Trophoblast cell (in vitro differentiated cells and primary cell): ENCODE results near the gene TSHZ3.

Experiments used
- DNase-seq, 2 donors: peaks; one replicate each; pipeline ENCODE4 v3.0.0-alpha.2; 2016
- H2AFZ ChIP-seq: 2 replicates; pipeline ENCODE4 v1.6.1; 2013; ENCODE audit warnings: low read length, moderate library complexity, mild to moderate bottlenecking; ENCODE audit not compliant: insufficient read depth, poor library complexity
- H2AK5ac ChIP-seq: 2 replicates; pipeline ENCODE4 v1.6.1; 2013; ENCODE audit warnings: mild to moderate bottlenecking, low read length
- H2BK120ac ChIP-seq: 2 replicates; pipeline ENCODE4 v1.6.1; 2013; ENCODE audit warnings: low read length, mild to moderate bottlenecking, moderate library complexity; ENCODE audit not compliant: insufficient read depth, poor library complexity
- H2BK12ac ChIP-seq: 2 replicates; pipeline ENCODE4 v1.6.1; 2013; ENCODE audit warnings: mild to moderate bottlenecking, low read length, moderate library complexity
- H2BK5ac ChIP-seq: 2 replicates; pipeline ENCODE4 v1.6.1; 2013; ENCODE audit warnings: low read length, low read depth, moderate library complexity, mild to moderate bottlenecking; ENCODE audit not compliant: poor library complexity
- H3K14ac ChIP-seq: 2 replicates; pipeline ENCODE4 v1.6.1; 2013; ENCODE audit warnings: mild to moderate bottlenecking, low read length
- H3K18ac ChIP-seq: 2 replicates; pipeline ENCODE4 v1.6.1; 2013; ENCODE audit warnings: mild to moderate bottlenecking, low read length
- H3K23ac ChIP-seq: 2 replicates; pipeline ENCODE4 v1.6.1; 2013; ENCODE audit warnings: low read length
- H3K27ac ChIP-seq: 2 replicates; pipeline ENCODE4 v1.5.1; 2013; ENCODE audit warnings: low read depth, mild to moderate bottlenecking, inconsistent platforms, low read length, moderate library complexity
- H3K27me3 ChIP-seq: 2 replicates; pipeline ENCODE4 v1.6.1; 2013; ENCODE audit warnings: inconsistent platforms, mild to moderate bottlenecking, low read length, moderate library complexity; ENCODE audit not compliant: insufficient read depth
- H3K36me3 ChIP-seq, 2 experiments: 1 replicate in 1 of 2; 2 replicates in 1 of 2; pipeline ENCODE4 v1.6.1; 2013; ENCODE audit warnings: low read length in 2 of 2, mild to moderate bottlenecking in 2 of 2, moderate library complexity in 1 of 2; ENCODE audit not compliant: insufficient read depth in 2 of 2, control insufficient read depth in 1 of 2
- H3K4ac ChIP-seq: 2 replicates; pipeline ENCODE4 v1.6.1; 2013; ENCODE audit warnings: low read depth, mild to moderate bottlenecking, low read length, moderate library complexity
- H3K4me1 ChIP-seq, 2 experiments: 1 replicate in 1 of 2; 2 replicates in 1 of 2; pipeline ENCODE4 v1.6.1; 2013; ENCODE audit warnings: low read length in 2 of 2, mild to moderate bottlenecking in 2 of 2, moderate library complexity in 1 of 2; ENCODE audit not compliant: insufficient read depth in 2 of 2, control insufficient read depth in 1 of 2
- H3K4me2 ChIP-seq: 2 replicates; pipeline ENCODE4 v1.6.1; 2013; ENCODE audit warnings: inconsistent platforms, mild to moderate bottlenecking, low read length, moderate library complexity
- H3K4me3 ChIP-seq: 2 replicates; pipeline ENCODE4 v1.5.1; 2013; ENCODE audit warnings: mild to moderate bottlenecking, low read depth, low read length, inconsistent platforms
- H3K79me1 ChIP-seq: one replicate; pipeline ENCODE4 v1.6.1; 2013; ENCODE audit warnings: low read length
- H3K79me2 ChIP-seq: 2 replicates; pipeline ENCODE4 v1.6.1; 2013; ENCODE audit warnings: low read length, mild to moderate bottlenecking; ENCODE audit not compliant: control insufficient read depth, insufficient read depth, poor library complexity
- H3K9ac ChIP-seq: 2 replicates; pipeline ENCODE4 v1.6.1; 2013; ENCODE audit warnings: mild to moderate bottlenecking, low read length
- H3K9me3 ChIP-seq: 2 replicates; pipeline ENCODE4 v1.6.1; 2013; ENCODE audit warnings: low read depth, mild to moderate bottlenecking, control low read depth, inconsistent platforms, low read length; ENCODE audit not compliant: insufficient read depth
- H4K12ac ChIP-seq: 2 replicates; pipeline ENCODE4 v1.6.1; 2013; ENCODE audit warnings: low read depth, mild to moderate bottlenecking, low read length, moderate library complexity
- H4K8ac ChIP-seq: 2 replicates; pipeline ENCODE4 v1.6.1; 2013; ENCODE audit warnings: low read depth, mild to moderate bottlenecking, low read length, moderate library complexity
- H4K91ac ChIP-seq: one replicate; pipeline ENCODE4 v1.6.1; 2013; ENCODE audit warnings: low read depth, mild to moderate bottlenecking, low read length, moderate library complexity
- WGBS: extraction: QIAGEN DNeasy Blood & Tissue Kit; methylation state at CpG from one replicate; pipeline ENCODE4 v1.1.7; 2013; ENCODE audit warnings: missing lambda C conversion rate; ENCODE audit not compliant: insufficient read length, insufficient coverage; ENCODE audit errors: extremely low coverage; 5-methylcytosine and 5-hydroxymethylcytosine counted together

Gene TSHZ3

DNA sequence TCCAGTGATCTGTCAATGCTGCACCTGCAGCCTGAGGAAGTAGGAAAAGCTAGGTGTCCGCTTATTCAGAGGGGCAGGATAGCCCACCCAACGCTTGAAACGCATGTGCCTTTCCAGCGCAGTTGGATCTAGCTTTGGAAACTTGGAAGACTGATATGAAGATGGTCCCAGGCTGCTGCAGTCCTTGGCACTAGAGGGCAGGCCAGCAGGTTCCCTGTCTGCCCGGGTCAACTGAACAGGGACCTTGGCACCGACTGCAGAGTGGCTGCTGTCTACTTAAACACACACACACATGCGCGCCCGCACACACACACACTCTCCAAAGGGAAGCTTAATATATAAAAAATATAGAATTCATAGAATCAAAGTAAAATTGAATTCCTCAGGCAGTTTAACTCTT lies 100.0 kb downstream of the TSHZ3 start:
- Histone ChIP-seq H3K9ac (no peak overlapping the region), H2AK5ac (no peak overlapping the region), H3K4me1 (no peaks in the 10 kb centered on the region), H2BK120ac (no peak overlapping the region), H3K4ac (no peak overlapping the region), H3K79me1 (no peaks in the 10 kb centered on the region), H3K14ac (no peak overlapping the region), H4K8ac (no peak overlapping the region), H3K18ac (no peak overlapping the region), H3K4me3 (no peak overlapping the region), H4K91ac (no peak overlapping the region), H3K79me2 (no peaks in the 10 kb centered on the region), H2BK12ac (no peak overlapping the region), H3K36me3 (no peaks in the 10 kb centered on the region), H3K9me3 (no peaks in the 10 kb centered on the region), H4K12ac (no peak overlapping the region), H3K4me2 (no peak overlapping the region), H3K27me3 (no peaks in the 10 kb centered on the region), H3K23ac (no peak overlapping the region), H3K27ac (no peak overlapping the region), H2AFZ (no peak overlapping the region), H2BK5ac (no peak overlapping the region)
- no peak for DNase-seq
- WGBS, result no CpG with 5 or more reads among the region's 9 CpGs

- Histone ChIP-seq H3K4me2 (no peak overlapping the region), H3K4ac (no peak overlapping the region), H3K4me1 (no peaks in the 10 kb centered on the region), H3K27me3 (no peaks in the 10 kb centered on the region), H3K79me1 (no peaks in the 10 kb centered on the region), H3K36me3 (no peaks in the 10 kb centered on the region), H2AK5ac (no peak overlapping the region), H4K12ac (no peak overlapping the region), H3K27ac (no peak overlapping the region), H4K91ac (no peak overlapping the region), H2AFZ (no peak overlapping the region), H3K9me3 (no peaks in the 10 kb centered on the region), H3K79me2 (no peaks in the 10 kb centered on the region), H2BK12ac (no peak overlapping the region), H3K9ac (no peak overlapping the region), H3K4me3 (no peak overlapping the region), H3K18ac (no peak overlapping the region), H3K23ac (no peak overlapping the region), H2BK120ac (no peak overlapping the region), H2BK5ac (no peak overlapping the region), H4K8ac (no peak overlapping the region), H3K14ac (no peak overlapping the region)
- no CpG with 5 or more reads among the region's 4 CpGs for WGBS
- no peak for DNase-seq
These were observed 113.4 kb downstream of the TSHZ3 start for GRCh38 chr19:31235806-31236205.

DNA sequence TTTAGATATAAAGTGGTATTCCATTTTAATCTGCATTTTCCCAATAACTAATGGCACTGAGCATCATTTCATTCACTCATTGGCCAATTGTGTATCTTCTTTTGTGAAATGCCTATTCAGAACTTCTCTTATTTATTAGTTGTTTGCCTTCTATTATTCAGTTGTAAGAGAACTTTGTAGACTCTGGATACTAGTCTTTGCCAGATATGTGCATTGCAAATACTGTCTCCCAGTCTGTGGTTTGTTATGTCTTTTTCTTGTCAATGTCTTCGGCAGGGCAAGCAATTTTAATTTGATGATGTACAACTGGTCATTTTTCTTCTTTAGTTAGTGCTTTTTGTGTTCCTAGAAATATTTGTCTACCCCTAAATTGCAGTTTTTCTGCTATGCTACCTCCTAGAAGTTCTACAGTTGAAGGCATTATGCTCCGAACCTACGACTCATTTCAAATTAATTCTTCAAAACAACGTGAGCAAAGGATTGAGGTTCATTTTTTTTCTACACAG lies 115.9 kb downstream of the TSHZ3 start:
- H2BK120ac ChIP-seq, result no peak overlapping the region

GRCh38 chr19:31232871-31233270 lies 116.4 kb downstream of the TSHZ3 start:
- Histone ChIP-seq H3K23ac (no peak overlapping the region), H3K27ac (no peak overlapping the region), H4K12ac (no peak overlapping the region), H3K36me3 (no peaks in the 10 kb centered on the region), H2AFZ (no peak overlapping the region), H2BK12ac (no peak overlapping the region), H2AK5ac (no peak overlapping the region), H3K4me2 (no peak overlapping the region), H3K18ac (no peak overlapping the region), H2BK5ac (no peak overlapping the region), H3K79me1 (no peaks in the 10 kb centered on the region), H3K4ac (no peak overlapping the region), H4K91ac (no peak overlapping the region), H2BK120ac (no peak overlapping the region), H3K27me3 (no peaks in the 10 kb centered on the region), H3K4me3 (no peak overlapping the region), H3K9me3 (no peaks in the 10 kb centered on the region), H3K9ac (no peak overlapping the region), H4K8ac (no peak overlapping the region), H3K79me2 (no peaks in the 10 kb centered on the region), H3K14ac (no peak overlapping the region), H3K4me1 (no peaks in the 10 kb centered on the region)
- no CpG with 5 or more reads among the region's 3 CpGs for WGBS
- DNase-seq, result no peak

More for the DNA sequence above, 115.9 kb downstream of the TSHZ3 start:
- Histone ChIP-seq H3K4me3 (no peak overlapping the region), H4K91ac (no peak overlapping the region), H2AFZ (no peak overlapping the region), H4K12ac (no peak overlapping the region), H3K14ac (no peak overlapping the region), H3K27ac (no peak overlapping the region), H3K4me2 (no peak overlapping the region), H3K9me3 (no peaks in the 10 kb centered on the region), H3K4ac (no peak overlapping the region), H3K4me1 (no peaks in the 10 kb centered on the region), H4K8ac (no peak overlapping the region), H3K27me3 (no peaks in the 10 kb centered on the region), H3K79me1 (no peaks in the 10 kb centered on the region), H3K36me3 (no peaks in the 10 kb centered on the region), H2AK5ac (no peak overlapping the region), H3K79me2 (no peaks in the 10 kb centered on the region), H3K9ac (no peak overlapping the region), H3K23ac (no peak overlapping the region), H2BK12ac (no peak overlapping the region), H2BK5ac (no peak overlapping the region), H3K18ac (no peak overlapping the region)
- no CpG with 5 or more reads among the region's 4 CpGs for WGBS
- no peak for DNase-seq
